Ovary (tissue), 3 donors: ENCODE results near the gene RAD50.
"Not testable (repeated sequence)": the region's sequence is repeated elsewhere in the genome, so short reads cannot be mapped to it uniquely, and the experiment has no call there.

ENCODE experiments used
- EP300 ChIP-seq: sonication (generic); formaldehyde crosslinking; IDR thresholded peaks from one replicate; pipeline ENCODE4 v1.6.1; 2017; ENCODE audit warnings: antibody characterized with exemption
- POLR2A ChIP-seq: fragments of 450-650 bp; IDR thresholded peaks from one replicate; pipeline ENCODE4 v1.6.1; 2017; ENCODE audit warnings: antibody characterized with exemption, mild to moderate bottlenecking, moderate library complexity
- TF ChIP-seq, protein P1 (sequence below), 3 donors: fragments of 450-650 bp in 2 of 3; fragments of 200-600 bp in 1 of 3; IDR thresholded peaks; one replicate each; pipeline versions ENCODE4 v1.5.1 to v1.8.0; 2016 to 2022; ENCODE audit warnings: antibody characterized with exemption in 3 of 3, mild to moderate bottlenecking in 1 of 3
- donor health status: DM: no; HTN: no; CAD: no.

DNA sequence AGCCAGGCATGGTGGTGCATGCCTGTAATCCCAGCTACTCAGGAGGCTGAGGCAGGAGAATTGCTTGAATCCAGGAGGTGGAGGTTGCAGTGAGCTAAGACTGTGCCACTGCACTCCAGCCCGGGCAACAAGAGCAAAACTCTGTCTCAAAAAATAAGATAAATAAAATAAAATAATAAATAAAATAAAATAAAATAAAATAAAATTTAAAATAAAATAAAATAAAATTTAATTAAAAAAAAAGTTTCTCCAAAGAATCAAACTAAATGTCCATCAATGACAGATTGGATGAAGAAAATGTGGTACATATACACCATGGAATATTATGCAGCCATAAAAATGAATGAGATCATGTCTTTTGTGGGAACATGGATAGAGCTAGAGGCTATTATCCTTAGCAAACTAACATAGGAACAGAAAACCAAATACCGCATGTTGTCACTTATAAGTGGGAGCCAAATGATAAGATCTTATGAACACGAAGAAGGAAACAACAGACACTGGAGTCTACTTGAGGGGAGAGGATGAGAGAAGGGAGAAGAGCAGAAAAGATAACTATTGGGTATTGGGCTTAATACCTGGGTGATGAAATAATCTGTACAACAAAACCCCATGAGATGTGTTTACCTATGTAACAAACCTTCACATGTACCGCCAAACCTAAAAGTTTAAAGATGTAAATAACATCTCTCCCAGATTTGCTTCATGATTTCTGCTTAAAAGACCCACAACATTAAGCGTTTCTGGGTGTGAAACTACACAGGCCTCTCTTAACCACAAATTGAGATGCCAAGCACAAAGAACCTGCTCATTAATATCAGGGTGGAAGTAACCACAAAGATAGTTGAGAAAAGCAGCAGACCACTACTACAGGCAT lies 135.2 kb downstream of the RAD50 start:
- TF ChIP-seq, protein P1, sequence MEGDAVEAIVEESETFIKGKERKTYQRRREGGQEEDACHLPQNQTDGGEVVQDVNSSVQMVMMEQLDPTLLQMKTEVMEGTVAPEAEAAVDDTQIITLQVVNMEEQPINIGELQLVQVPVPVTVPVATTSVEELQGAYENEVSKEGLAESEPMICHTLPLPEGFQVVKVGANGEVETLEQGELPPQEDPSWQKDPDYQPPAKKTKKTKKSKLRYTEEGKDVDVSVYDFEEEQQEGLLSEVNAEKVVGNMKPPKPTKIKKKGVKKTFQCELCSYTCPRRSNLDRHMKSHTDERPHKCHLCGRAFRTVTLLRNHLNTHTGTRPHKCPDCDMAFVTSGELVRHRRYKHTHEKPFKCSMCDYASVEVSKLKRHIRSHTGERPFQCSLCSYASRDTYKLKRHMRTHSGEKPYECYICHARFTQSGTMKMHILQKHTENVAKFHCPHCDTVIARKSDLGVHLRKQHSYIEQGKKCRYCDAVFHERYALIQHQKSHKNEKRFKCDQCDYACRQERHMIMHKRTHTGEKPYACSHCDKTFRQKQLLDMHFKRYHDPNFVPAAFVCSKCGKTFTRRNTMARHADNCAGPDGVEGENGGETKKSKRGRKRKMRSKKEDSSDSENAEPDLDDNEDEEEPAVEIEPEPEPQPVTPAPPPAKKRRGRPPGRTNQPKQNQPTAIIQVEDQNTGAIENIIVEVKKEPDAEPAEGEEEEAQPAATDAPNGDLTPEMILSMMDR (IDR thresholded peaks at IDR 0.05) = not testable (repeated sequence)
- TF ChIP-seq POLR2A, EP300: not testable (repeated sequence)
